Coronary artery (tissue), 2 donors: ENCODE results near the gene NUP160.
"Not testable (repeated sequence)": the region's sequence is repeated elsewhere in the genome, so short reads cannot be mapped to it uniquely, and the experiment has no call there.

Source experiments
- DNase-seq: peaks from one replicate; pipeline ENCODE4 v3.0.0-alpha.2; 2017; ENCODE audit warnings: low spot score
- H3K27ac ChIP-seq, 2 donors: fragments of 200-600 bp; sonication (generic); one replicate each; pipeline ENCODE4 v1.5.1; 2016 to 2019
- H3K4me3 ChIP-seq: fragments of 200-600 bp; sonication (generic); 2 replicates; pipeline ENCODE4 v1.5.1; 2016; ENCODE audit warnings: mild to moderate bottlenecking, moderate library complexity
- TF ChIP-seq, protein P1 (sequence below): fragments of 200-600 bp; sonication (generic); IDR thresholded peaks from one replicate; pipeline ENCODE4 v1.5.1; 2019; ENCODE audit warnings: antibody characterized with exemption

Gene NUP160

DNA sequence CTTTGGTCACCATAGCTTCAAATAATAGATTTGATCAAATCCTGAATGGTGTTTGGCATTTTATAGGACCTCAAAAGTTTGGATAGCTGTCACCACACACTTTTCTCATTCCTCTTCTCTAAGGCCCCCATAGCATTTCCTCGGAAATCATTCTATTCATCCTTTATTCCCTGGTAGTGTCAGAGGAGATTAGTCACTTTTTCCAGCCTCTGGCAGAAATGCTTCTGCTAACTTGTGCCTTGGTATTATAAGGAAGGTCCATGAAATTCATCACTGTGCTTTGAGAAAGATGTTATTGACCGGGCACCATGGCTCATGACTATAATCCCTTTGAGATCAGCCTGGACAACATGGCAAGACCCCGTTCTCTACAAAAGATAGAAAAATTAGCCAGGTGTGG lies 19.7 kb upstream of the NUP160 start:
- TF ChIP-seq, protein P1, sequence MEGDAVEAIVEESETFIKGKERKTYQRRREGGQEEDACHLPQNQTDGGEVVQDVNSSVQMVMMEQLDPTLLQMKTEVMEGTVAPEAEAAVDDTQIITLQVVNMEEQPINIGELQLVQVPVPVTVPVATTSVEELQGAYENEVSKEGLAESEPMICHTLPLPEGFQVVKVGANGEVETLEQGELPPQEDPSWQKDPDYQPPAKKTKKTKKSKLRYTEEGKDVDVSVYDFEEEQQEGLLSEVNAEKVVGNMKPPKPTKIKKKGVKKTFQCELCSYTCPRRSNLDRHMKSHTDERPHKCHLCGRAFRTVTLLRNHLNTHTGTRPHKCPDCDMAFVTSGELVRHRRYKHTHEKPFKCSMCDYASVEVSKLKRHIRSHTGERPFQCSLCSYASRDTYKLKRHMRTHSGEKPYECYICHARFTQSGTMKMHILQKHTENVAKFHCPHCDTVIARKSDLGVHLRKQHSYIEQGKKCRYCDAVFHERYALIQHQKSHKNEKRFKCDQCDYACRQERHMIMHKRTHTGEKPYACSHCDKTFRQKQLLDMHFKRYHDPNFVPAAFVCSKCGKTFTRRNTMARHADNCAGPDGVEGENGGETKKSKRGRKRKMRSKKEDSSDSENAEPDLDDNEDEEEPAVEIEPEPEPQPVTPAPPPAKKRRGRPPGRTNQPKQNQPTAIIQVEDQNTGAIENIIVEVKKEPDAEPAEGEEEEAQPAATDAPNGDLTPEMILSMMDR: no peak
- no peak overlapping the region for H3K4me3 ChIP-seq
- no peak overlapping the region for H3K27ac ChIP-seq
- DNase-seq: no peak

- H3K4me3 ChIP-seq, H3K27ac ChIP-seq, DNase-seq: not testable (repeated sequence)
These were observed 18.7 kb upstream of the NUP160 start for GRCh38 chr11:47866892-47867291.

- H3K4me3 ChIP-seq: peak overlapping the region; percentile 32
- no peak for DNase-seq
- TF ChIP-seq, protein P1: no peak
- peak overlapping the region in 1 of 2 donors; percentile 56 for H3K27ac ChIP-seq
These were observed 16.8 kb upstream of the NUP160 start for GRCh38 chr11:47864901-47865300.

DNA sequence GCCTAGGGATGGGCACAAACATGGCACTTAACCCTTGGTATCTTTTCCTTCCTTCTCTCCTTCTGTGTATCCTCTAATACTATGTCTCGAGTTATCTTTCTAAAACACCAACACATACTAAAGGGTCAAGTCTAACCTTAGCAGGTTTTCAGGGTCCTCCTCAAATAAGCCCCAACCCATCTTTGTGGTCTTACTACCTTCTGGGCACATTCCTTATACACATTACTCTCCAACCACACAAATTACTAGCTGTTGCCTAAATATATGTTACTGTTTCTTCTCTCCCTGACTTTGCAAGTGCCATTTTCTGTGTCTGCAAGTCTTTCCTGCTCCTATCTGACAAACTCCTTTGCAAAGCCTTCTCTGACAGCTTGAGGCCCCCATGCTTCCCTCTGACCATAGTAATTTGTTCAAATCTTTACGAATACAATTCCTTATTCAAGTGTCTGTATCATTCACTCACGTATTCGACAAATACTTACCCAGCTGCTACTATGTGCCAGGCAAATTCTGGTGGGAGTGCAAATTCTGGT lies 15.8 kb upstream of the NUP160 start:
- DNase-seq: no peak
- no peak overlapping the region for H3K4me3 ChIP-seq
- TF ChIP-seq, protein P1: no peak
- peak overlapping the region in 1 of 2 donors; percentile 22 for H3K27ac ChIP-seq

DNA sequence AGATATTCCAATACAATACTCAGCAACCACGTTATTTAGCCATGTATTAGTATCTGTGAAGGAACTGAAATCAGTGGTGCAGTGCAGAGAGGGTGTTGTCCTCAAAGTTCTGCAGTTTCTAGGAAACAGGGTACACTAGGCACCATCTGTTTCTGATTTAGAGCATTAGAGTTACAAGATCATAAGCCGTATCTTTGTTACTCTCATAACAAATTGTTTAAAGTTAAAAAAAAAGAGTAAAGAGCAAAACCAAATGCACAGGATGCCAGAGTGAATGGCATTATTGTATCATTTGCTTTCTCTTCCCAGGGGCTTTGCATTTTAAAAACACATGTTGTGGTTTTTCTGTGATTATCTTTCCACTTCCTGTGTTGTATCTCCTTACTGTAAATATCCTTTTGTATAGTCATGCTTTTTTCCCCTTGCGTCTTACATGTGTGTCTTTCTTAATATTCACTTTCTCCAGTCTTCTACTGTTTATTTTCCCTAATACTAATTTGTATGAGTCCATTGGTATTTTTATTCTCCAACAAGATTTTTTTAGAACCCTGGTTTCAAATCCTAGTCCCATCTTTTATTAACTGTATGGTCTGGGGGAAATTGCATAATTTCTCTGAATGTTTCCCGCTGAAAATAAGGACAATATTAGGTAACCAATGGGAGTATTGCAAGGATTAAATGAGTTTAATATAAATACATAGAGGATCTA lies 15.2 kb upstream of the NUP160 start:
- TF ChIP-seq, protein P1: no peak
- H3K27ac ChIP-seq: peak overlapping the region in 1 of 2 donors; percentile 22
- H3K4me3 ChIP-seq: no peak overlapping the region
- no peak for DNase-seq

- TF ChIP-seq, protein P1: no peak
These were observed 13.6 kb upstream of the NUP160 start for GRCh38 chr11:47861728-47862127.

DNA sequence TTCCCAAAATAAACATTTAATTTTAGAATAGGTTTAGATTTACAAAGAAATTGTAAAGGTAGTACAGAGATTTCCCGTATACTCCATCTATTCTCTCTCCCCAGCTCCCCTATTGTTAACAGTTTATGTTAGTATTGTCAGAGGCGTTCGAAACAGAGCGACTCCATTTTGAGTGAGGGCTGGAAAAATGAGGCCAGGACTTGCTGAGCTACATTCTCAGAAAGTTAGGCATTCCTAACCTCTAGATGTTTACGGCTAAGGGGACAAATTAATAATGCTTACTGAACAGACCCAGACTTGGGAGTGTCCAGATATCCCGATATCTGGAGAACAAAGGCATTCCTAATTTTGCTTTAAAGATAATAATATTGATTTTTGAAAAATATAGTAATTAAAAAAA lies 12.4 kb upstream of the NUP160 start:
- Histone ChIP-seq H3K27ac (no peak overlapping the region), H3K4me3 (no peak overlapping the region)
- TF ChIP-seq, protein P1: no peak
- no peak for DNase-seq

More at GRCh38 chr11:47861728-47862127, 13.6 kb upstream of the NUP160 start:
- no peak overlapping the region for H3K4me3 ChIP-seq
- no peak for DNase-seq
- no peak overlapping the region for H3K27ac ChIP-seq
